IMR-90 (cell line): ENCODE results near the gene TMA7. TPM values are rescaled to one million over a fixed set of nuclear protein-coding genes. Genes with fewer than 3 reads are reported as not detected.

Source experiments
- ATAC-seq: fragments of 200-7000 bp; cut with Tn5 transposase; 2 replicates; pipeline ENCODE4 v1.9.1; 2020; ENCODE audit warnings: low read depth, mild to moderate bottlenecking, moderate library complexity
- BruUV-seq: library from RNA; stranded (reverse); fragments of 400-500 nt; replicated peaks from 2 replicates; lab custom pipeline; 2021; lab: Mats Ljungman, UMichigan
- CTCF ChIA-PET: fragments of 300-600 bp; formaldehyde crosslinking; extraction: SDS; loops from one replicate; lab custom pipeline; 2021; ENCODE audit warnings: antibody characterized with exemption; lab: Yijun Ruan, JAX
- POLR2A ChIA-PET: fragments of 300-600 bp; sonication (Branson Sonifier 250); formaldehyde crosslinking; loops from one replicate; lab custom pipeline; 2022; ENCODE audit warnings: antibody characterized with exemption; ENCODE audit not compliant: unreplicated experiment; lab: Charles Lee
- DNase-seq: peaks from one replicate; pipeline ENCODE4 v3.0.0; 2013
- H2AFZ ChIP-seq: replicated peaks from 2 replicates; pipeline ENCODE3; 2013; ENCODE audit warnings: low read length, mild to moderate bottlenecking; ENCODE audit not compliant: poor library complexity
- H2AK5ac ChIP-seq: 2 replicates; pipeline ENCODE4 v1.6.1; 2013; ENCODE audit warnings: low read depth, low read length, inconsistent platforms
- H2AK9ac ChIP-seq: replicated peaks from 2 replicates; pipeline ENCODE3; 2013; ENCODE audit warnings: mild to moderate bottlenecking, low read depth, low read length, moderate library complexity; ENCODE audit not compliant: poor library complexity
- H2BK120ac ChIP-seq: 2 replicates; pipeline ENCODE4 v1.6.1; 2013; ENCODE audit warnings: low read depth, low read length, inconsistent platforms
- H2BK15ac ChIP-seq: 3 replicates; pipeline ENCODE4 v1.6.1; 2013; ENCODE audit warnings: low read depth, low read length, inconsistent platforms
- H2BK20ac ChIP-seq: 2 replicates; pipeline ENCODE4 v1.6.1; 2013; ENCODE audit warnings: low read depth, mild to moderate bottlenecking, inconsistent platforms, low read length, moderate library complexity
- H2BK5ac ChIP-seq: 2 replicates; pipeline ENCODE4 v1.6.1; 2013; ENCODE audit warnings: mild to moderate bottlenecking, low read depth, low read length, inconsistent platforms; ENCODE audit not compliant: poor library complexity, severe bottlenecking
- H3K14ac ChIP-seq: replicated peaks from 2 replicates; pipeline ENCODE4 v1.6.1; 2013; ENCODE audit warnings: low read depth, low read length, inconsistent platforms
- H3K18ac ChIP-seq: 2 replicates; pipeline ENCODE4 v1.6.1; 2013; ENCODE audit warnings: low read depth, low read length, control low read depth
- H3K23ac ChIP-seq: 2 replicates; pipeline ENCODE4 v1.6.1; 2013; ENCODE audit warnings: low read depth, low read length, inconsistent platforms
- H3K27ac ChIP-seq: 2 replicates; pipeline ENCODE4 v1.5.1; 2013; ENCODE audit warnings: mild to moderate bottlenecking, control low read depth, low read length; ENCODE audit not compliant: insufficient read depth
- H3K27me3 ChIP-seq: 2 replicates; pipeline ENCODE4 v1.6.1; 2013; ENCODE audit warnings: low read length; ENCODE audit not compliant: control insufficient read depth, insufficient read depth
- H3K36me3 ChIP-seq: 2 replicates; pipeline ENCODE4 v1.6.1; 2013; ENCODE audit warnings: low read length, mixed read lengths; ENCODE audit not compliant: control insufficient read depth, insufficient read depth
- H3K4ac ChIP-seq: 2 replicates; pipeline ENCODE4 v1.6.1; 2013; ENCODE audit warnings: low read depth, low read length, inconsistent platforms
- H3K4me1 ChIP-seq: 2 replicates; pipeline ENCODE4 v1.6.1; 2013; ENCODE audit warnings: low read length, mixed read lengths; ENCODE audit not compliant: control insufficient read depth, insufficient read depth
- H3K4me2 ChIP-seq: 2 replicates; pipeline ENCODE4 v1.6.1; 2013; ENCODE audit warnings: low read depth, mild to moderate bottlenecking, control low read depth, low read length, moderate library complexity
- H3K4me3 ChIP-seq: 2 replicates; pipeline ENCODE4 v1.5.1; 2013; ENCODE audit warnings: low read depth, mild to moderate bottlenecking, control low read depth, low read length, moderate library complexity; ENCODE audit not compliant: insufficient read depth
- H3K56ac ChIP-seq: 2 replicates; pipeline ENCODE4 v1.6.1; 2013; ENCODE audit warnings: low read length, inconsistent platforms; ENCODE audit not compliant: insufficient read depth; ENCODE audit errors: extremely low read depth
- H3K79me1 ChIP-seq, 2 experiments: 2 replicates each; pipeline ENCODE4 v1.6.1; 2013; ENCODE audit warnings: low read length in 2 of 2, inconsistent platforms in 1 of 2, low read depth in 1 of 2
- H3K9ac ChIP-seq: 2 replicates; pipeline ENCODE4 v1.6.1; 2013; ENCODE audit warnings: low read depth, low read length, control low read depth
- H3K9me1 ChIP-seq: 2 replicates; pipeline ENCODE4 v1.6.1; 2013; ENCODE audit warnings: low read length, inconsistent platforms; ENCODE audit not compliant: insufficient read depth
- H3K9me3 ChIP-seq: 2 replicates; pipeline ENCODE4 v1.6.1; 2013; ENCODE audit warnings: low read length; ENCODE audit not compliant: control insufficient read depth, insufficient read depth
- H4K20me1 ChIP-seq: 2 replicates; pipeline ENCODE4 v1.6.1; 2013; ENCODE audit warnings: low read length, inconsistent platforms; ENCODE audit not compliant: insufficient read depth
- H4K5ac ChIP-seq: 2 replicates; pipeline ENCODE4 v1.6.1; 2013; ENCODE audit warnings: mild to moderate bottlenecking, low read depth, low read length, control low read depth
- H4K8ac ChIP-seq, 2 experiments: 2 replicates each; pipeline ENCODE4 v1.6.1; 2013; ENCODE audit warnings: low read depth in 2 of 2, low read length in 2 of 2, control low read depth in 1 of 2, inconsistent platforms in 1 of 2
- H4K91ac ChIP-seq: 2 replicates; pipeline ENCODE4 v1.6.1; 2013; ENCODE audit warnings: low read depth, low read length, inconsistent platforms; ENCODE audit not compliant: insufficient read depth
- BHLHE40 ChIP-seq: fragments of 150-350 bp; IDR thresholded peaks from 2 replicates; pipeline ENCODE4 v1.6.1; 2016; ENCODE audit warnings: mild to moderate bottlenecking, low read depth, low read length
- CHD1 ChIP-seq: IDR thresholded peaks from 2 replicates; pipeline ENCODE4 v1.6.1; 2012; ENCODE audit warnings: low read depth, low read length, improper control_type of control experiment
- FOS ChIP-seq: fragments of 150-350 bp; IDR thresholded peaks from 2 replicates; pipeline ENCODE4 v1.6.1; 2016; ENCODE audit warnings: low read depth, low read length
- MAZ ChIP-seq: IDR thresholded peaks from 2 replicates; pipeline ENCODE4 v1.6.1; 2012; ENCODE audit warnings: low read depth, mild to moderate bottlenecking, low read length, improper control_type of control experiment, moderate library complexity, borderline replicate concordance
- MXI1 ChIP-seq: IDR thresholded peaks from 2 replicates; pipeline ENCODE4 v1.6.1; 2012; ENCODE audit warnings: low read depth, mild to moderate bottlenecking, low read length, moderate library complexity, borderline replicate concordance
- RAD21 ChIP-seq: IDR thresholded peaks from 2 replicates; pipeline ENCODE4 v1.6.1; 2012; ENCODE audit warnings: low read length, improper control_type of control experiment
- RFX5 ChIP-seq: IDR thresholded peaks from 2 replicates; pipeline ENCODE4 v1.8.0; 2012; ENCODE audit warnings: low read depth, mild to moderate bottlenecking, low read length, moderate library complexity
- WGBS, 2 experiments: methylation state at CpG; one replicate each; pipeline versions ENCODE4 v1.1.5 to v1.1.7; 2013; ENCODE audit warnings: missing lambda C conversion rate in 2 of 2; ENCODE audit not compliant: insufficient read length in 1 of 2; ENCODE audit errors: extremely low coverage in 2 of 2; 5-methylcytosine and 5-hydroxymethylcytosine counted together
- dilution Hi-C: fragments of 300-500 bp; cut with HindIII; formaldehyde crosslinking; loops from one replicate; pipeline ENCODE4 v1.14.3; 2018; ENCODE audit warnings: low sequenced_read_pairs; ENCODE audit not compliant: unreplicated experiment
- in situ Hi-C: fragments of 300-500 bp; cut with MboI; formaldehyde crosslinking; loops from 3 replicates; pipeline ENCODE4 v1.14.3; 2019; ENCODE audit warnings: low sequenced_read_pairs, inconsistent platforms, mixed read lengths
- intact Hi-C: fragments of 100-400 bp; cut with micrococcal nuclease; formaldehyde crosslinking; loops from 2 replicates; pipeline ENCODE4 v1.10.0; 2022
- polyA plus RNA-seq, 3 experiments: library from polyadenylated mRNA; depleted of rRNA; stranded (reverse); fragments of >200 nt; gene quantifications; 2 replicates each; pipeline ENCODE4 v1.2.3, GENCODE V29; 2012; ENCODE audit warnings: low replicate concordance in 1 of 3
- total RNA-seq: library from RNA; depleted of rRNA; stranded (reverse); fragments of >200 nt; gene quantifications from 2 replicates; pipeline ENCODE4 v1.2.3, GENCODE V29; 2012

TMA7 gene
- total and polyA plus RNA-seq, 2 of the 4 experiments (the other 2 are of a cell fraction): 81.9 to 240 TPM

DNA sequence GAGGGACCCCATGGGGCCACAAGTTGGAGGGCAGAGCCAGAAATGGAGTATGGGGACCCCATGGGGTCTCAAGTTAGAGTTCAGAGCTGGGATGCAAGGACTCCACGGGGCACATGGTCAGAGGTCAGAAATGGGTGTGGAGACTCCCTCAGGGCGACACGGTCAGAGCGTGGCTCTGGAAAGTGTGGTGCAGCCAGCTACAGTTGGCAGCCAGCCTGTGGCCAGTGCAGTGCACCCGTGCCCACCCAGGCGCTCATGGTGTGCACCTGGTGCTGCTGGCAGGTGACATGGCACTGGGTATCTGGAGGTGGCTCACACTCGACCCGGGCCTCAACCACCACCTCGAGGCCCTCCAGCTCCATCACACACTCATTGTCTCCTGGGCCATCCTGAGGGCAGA is 21.4 kb upstream of the TMA7 start:
- Histone ChIP-seq H3K14ac (no peak overlapping the region), H4K20me1 (no peaks in the 10 kb centered on the region; the same call in 1 of the 2 replicates), H4K91ac (no peak overlapping the region), H3K36me3 (peaks cover 47% of the 10 kb centered on the region), H3K18ac (no peak overlapping the region), H2AK5ac (no peak overlapping the region), H2BK5ac (no peak overlapping the region), H3K23ac (no peak overlapping the region), H3K9me3 (no peaks in the 10 kb centered on the region), H3K9ac (no peak overlapping the region), H4K5ac (no peak overlapping the region), H2BK15ac (no peak overlapping the region), H3K4me1 (no peaks in the 10 kb centered on the region), H3K4me3 (no peak overlapping the region), H4K8ac (no peak overlapping the region), H3K27me3 (no peaks in the 10 kb centered on the region), H2AK9ac (no peak overlapping the region), H3K9me1 (no peaks in the 10 kb centered on the region), H2BK120ac (no peak overlapping the region), H3K27ac (no peak overlapping the region), H3K56ac (no peak overlapping the region), H3K4me2 (no peak overlapping the region), H3K79me1 (peaks cover 4 to 19% of the 10 kb centered on the region in 2 experiments; a peak in 3 of 4 replicates), H3K4ac (no peak overlapping the region), H2BK20ac (no peak overlapping the region), H2AFZ (no peak overlapping the region)
- dilution Hi-C loops (no loop called here), in situ Hi-C loops (no loop called here), intact Hi-C loops (no loop called here)
- DNase-seq (no peak), ATAC-seq (no peak)
- POLR2A ChIA-PET: no interaction called here
- 95% methylated on average over 7 of the region's 9 CpGs; no CpG with 5 or more reads in 1 of the 2 experiments for WGBS, 2 experiments
- CTCF ChIA-PET: interaction anchor here (1.3 kb wide), 1 partner anchor 17 kb away, joined by 4 read pairs; no protein-coding TSS in a partner anchor
- TF ChIP-seq BHLHE40: no peak
- no peak for TF ChIP-seq CHD1
- TF ChIP-seq MXI1: no peak
- no peak for TF ChIP-seq FOS
- TF ChIP-seq RAD21: no peak
- no peak for TF ChIP-seq MAZ
- no peak for TF ChIP-seq RFX5
- BruUV-seq: no TSS peak
